COLO829 (cell line): ENCODE data around the gene GGT7.
"Not testable (repeated sequence)": the region's sequence is repeated elsewhere in the genome, so short reads cannot be mapped to it uniquely, and the experiment has no call there.

Experiments used
- DNase-seq: peaks from one replicate; pipeline ENCODE4 v3.0.0; 2012; ENCODE audit warnings: low spot score

Gene GGT7

GRCh38 chr20:34883087-34883688, 10.5 kb upstream of the GGT7 start:
- no peak for DNase-seq

- no peak for DNase-seq
Observed at GRCh38 chr20:34881689-34882088, 9.0 kb upstream of the GGT7 start.

DNA sequence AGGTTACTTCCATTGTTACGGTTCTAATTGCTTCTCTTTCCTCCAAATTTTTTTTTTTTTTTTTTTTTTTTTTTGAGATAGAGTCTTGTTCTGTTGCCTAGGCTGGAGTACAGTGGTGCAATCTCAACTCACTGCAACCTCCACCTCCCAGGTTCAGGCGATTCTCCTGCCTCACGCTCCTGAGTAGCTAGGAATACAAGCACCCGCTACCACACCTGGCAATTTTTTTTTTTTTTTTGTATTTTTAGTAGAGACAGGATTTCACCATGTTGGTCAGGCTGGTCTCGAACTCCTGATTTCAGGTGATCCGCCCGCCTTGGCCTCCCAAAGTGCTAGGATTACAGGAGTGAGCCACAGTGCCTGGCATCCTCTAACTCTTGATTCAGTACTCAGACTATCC, 8.3 kb upstream of the GGT7 start:
- not testable (repeated sequence) for DNase-seq

DNA sequence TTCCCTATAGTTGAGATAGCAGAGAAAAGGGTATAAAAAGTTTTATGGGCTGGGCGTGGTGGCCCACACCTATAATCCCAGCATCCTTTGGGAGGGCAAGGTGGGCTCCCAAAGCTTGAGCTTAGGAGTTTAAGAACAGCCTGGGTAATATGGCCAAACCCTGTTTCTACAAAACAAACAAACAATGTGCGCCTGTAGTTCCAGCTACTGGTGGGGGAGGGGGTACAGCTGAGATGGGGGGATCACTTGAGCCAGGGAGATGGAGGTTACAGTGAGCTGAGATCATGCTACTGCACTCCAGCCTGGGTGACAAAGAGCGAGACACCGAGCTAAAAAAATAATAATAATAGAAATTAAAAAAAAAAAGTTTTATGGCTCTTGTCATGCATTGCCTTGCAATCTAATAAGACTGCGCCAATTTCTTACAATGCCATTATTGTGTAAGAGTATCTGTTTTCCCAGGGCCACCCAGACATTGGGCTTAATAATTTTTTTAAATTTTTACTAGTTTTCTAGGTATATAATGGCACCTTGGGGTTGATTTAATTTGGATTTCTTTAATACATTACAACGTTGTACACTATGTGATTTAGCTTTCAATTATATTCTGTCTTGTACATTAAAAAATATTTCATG, 7.7 kb upstream of the GGT7 start:
- DNase-seq = no peak

DNA sequence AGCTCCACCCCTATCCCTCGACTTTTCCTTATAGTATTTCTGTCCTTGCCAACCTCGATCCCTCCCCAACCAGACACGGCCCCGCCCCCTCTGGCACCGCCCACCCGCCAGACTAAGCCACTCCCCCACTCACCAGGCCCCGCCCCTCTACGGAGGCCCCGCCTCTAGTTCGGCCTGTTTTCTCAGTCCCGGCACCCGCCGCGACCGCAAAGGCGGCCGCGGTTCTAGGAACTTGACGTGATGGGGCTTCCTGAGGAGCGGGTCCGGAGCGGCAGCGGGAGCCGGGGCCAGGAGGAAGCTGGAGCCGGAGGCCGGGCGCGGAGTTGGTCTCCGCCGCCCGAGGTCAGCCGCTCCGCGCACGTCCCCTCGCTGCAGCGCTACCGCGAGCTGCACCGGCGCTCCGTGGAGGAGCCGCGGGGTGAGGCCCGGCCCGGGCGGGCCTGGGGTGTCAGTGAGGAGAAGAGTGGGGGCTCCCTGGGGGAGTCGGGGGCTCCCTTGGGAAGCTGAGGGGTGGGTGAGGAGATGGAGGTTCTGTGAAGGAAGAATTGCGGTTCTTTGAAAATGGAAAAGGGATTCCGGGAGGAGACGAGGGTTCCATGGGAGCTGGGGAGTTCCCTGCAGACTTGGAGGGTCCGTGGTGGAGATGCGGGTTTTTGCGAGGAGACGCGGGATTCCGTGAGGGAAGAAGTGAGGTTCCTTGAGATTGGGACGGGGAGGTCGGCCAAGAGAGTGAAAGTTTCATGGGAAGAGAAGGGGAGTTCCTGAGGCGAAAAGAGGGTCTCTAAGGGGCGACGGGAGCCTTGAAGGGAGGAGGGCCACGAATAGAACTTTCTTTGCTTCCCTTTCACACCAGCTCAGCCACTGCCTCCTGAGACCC, 4.0 kb upstream of the GGT7 start, which contains the start of gene ACSS2:
TSS of gene ACSS2 (plus strand) at position 207 of the 877 bp plus-strand sequence. CDS start at position 241, 34 bp downstream.
- no peak for DNase-seq

DNA sequence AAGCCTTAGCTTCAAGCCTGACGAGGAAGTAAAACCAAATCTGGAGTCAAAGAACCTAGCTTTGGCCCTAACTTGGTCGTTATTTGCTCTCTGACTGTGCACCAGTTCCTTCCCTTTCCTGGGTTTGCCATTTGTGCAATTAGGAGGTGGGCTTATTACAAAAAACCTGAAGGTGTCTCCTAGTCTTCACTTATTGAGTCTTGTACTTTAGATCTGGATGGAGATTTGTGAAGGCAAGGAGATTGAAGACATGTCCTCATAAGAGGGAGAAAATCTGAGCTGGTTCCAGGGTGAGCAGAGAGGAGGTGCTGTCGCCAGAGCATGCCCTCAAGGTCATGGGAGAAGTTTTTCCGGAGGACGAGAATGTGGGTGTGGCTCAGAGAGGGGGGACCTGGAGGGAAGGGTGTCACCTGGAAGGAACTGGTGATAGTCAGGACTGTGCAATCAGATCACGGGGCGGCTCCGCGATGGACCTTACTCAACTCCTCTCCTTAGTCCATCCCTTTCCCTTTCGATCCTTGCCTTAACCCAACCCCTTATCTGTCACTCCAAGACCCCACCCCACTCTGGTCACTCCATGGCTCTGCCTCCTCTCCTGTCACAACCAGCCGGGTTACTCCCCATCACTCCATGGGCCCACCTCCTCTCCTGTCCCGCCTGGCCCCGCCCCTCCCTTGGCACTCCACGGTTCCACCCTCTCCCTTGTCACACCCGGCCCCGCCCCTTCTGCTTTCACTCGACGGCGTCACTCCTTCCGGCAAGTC, 3.2 kb upstream of the GGT7 start:
- DNase-seq = peak; percentile 98

DNA sequence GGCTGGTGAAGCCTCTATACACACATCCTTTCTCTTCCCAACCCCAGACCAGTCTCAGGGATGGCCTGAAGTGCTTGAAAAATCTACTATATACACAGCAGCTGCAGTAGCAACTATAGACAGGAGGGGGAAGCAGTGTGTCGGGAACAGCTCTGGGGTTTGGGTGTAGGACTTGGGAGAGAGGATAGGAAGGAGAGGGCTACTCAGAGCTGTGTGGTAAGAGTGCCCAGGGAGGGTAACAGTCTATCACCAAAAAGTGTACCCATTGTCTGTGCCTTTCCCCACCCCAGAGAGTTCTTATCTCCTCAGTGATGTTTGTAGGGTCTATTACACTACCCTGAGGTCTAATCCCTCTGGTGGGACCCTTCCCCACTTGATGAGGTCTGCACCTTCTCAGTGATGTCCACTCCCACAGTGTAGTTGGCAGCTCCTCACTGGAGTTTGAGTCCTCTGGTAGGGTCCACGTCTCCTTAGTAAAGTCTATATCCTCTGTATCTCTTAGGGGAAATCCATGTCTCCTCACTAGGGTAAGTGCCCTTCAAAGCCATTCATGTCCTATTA, 1.5 kb upstream of the GGT7 start:
- peak; percentile 90 for DNase-seq

GRCh38 chr20:34873583-34874093, 982 bp upstream of the GGT7 start:
- no peak for DNase-seq

GRCh38 chr20:34871966-34872621, 562 bp downstream of the GGT7 start:
- no peak for DNase-seq

- DNase-seq = no peak
Observed at GRCh38 chr20:34871320-34871926, 1.2 kb downstream of the GGT7 start.

DNA sequence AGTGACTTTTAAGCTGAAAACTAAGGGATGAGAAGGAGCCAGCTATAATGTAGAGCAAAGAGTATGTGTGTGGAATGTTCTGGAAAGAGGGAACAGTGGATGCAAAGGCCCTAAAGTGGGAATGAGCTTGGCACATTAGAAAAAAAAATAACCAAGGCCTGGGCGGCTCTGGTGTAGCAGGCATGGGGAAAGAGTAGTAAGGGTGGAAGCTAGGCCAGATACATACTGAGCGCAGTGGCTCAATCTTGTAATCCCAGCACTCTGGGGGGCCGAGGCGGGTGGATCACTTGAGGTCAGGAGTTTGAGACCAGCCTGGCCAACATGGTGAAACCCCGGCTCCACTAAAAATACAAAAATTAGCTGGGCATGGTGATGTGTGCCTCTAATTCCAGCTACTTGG, 8.4 kb downstream of the GGT7 start:
- DNase-seq = no peak

GRCh38 chr20:34863421-34863965, 9.2 kb downstream of the GGT7 start:
- DNase-seq = no peak

GRCh38 chr20:34862724-34863123, 9.9 kb downstream of the GGT7 start:
- no peak for DNase-seq

GRCh38 chr20:34861386-34862084, 11.1 kb downstream of the GGT7 start:
- no peak for DNase-seq

DNA sequence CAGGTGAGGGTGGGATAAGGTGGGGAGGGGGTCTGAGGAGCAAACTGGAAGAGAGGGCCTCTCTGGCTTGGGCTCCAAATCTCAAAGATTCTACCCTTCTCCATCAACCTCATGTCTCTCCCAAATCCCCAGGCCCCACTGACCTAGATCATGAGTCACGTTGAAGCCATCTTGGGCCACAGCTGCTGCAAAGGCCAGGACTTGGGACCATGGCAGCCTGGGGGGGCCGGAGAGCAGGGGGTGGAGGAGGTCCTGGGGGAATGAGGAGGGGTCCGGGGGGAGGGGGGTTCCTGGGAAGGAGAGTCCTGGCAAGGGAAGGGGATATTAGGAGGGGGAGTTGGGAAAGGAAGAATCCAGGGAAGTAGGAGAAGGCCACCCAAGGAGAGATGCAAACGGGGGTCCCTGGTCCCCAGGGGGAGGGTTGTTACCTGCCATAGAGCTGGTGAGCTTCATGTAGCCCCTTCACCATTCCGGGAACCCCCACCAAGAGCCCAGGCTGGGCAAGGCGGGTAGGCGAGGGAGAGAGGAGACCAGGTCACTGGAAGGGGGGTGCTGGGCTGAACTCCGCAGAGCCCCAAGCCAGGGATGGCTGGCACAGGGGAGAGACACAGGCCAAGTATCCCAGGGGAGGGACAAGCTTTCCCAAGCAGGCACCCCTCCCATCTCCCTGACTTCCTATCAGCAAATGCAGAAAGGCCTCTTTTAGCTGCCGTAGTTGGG, 12.7 kb downstream of the GGT7 start:
- DNase-seq = no peak

- no peak for DNase-seq
Observed at GRCh38 chr20:34859367-34859766, 13.3 kb downstream of the GGT7 start.

GRCh38 chr20:34852298-34852697, 20.4 kb downstream of the GGT7 start:
- no peak for DNase-seq

DNA sequence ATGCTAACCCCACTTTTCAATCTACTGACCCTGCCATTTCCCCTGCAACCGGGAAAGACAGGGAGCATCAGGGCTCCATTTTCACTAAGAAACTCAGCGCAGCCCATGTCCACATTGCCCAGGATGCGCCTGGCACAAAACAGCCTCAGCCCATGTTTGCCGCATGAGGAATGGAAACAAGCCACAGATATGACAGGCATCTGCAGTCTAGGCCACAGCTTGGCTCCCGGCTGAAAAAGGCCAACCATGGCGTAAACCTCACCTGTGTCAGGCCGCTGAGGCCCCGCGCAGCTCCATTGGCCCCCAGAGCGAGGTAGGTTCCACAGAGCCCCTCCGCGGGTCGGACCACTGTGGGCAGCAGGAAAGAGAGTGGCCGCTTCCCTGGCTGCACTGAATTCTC, 21.7 kb downstream of the GGT7 start:
- no peak for DNase-seq

GRCh38 chr20:34849778-34850177, 22.9 kb downstream of the GGT7 start:
- DNase-seq = no peak
